Skeletal muscle tissue (tissue), 4 donors: ENCODE results near the gene LGR5. TPM values are rescaled to one million over a fixed set of nuclear protein-coding genes. Genes with fewer than 3 reads are reported as not detected.

Experiments
- H3K27ac ChIP-seq: one replicate; pipeline ENCODE4 v1.7.0; 2013; ENCODE audit warnings: mild to moderate bottlenecking, low read depth, low read length, inconsistent platforms
- H3K27me3 ChIP-seq, 3 donors: one replicate each; pipeline ENCODE4 v1.7.0; 2013; ENCODE audit warnings: low read length in 3 of 3; ENCODE audit not compliant: control insufficient read depth in 3 of 3, insufficient read depth in 3 of 3
- H3K36me3 ChIP-seq, 3 donors: one replicate each; pipeline ENCODE4 v1.7.0; 2013; ENCODE audit warnings: low read length in 3 of 3; ENCODE audit not compliant: control insufficient read depth in 3 of 3, insufficient read depth in 3 of 3
- H3K4me1 ChIP-seq, 3 donors: one replicate each; pipeline ENCODE4 v1.7.0; 2013; ENCODE audit warnings: low read length in 3 of 3, mild to moderate bottlenecking in 3 of 3; ENCODE audit not compliant: control insufficient read depth in 3 of 3, insufficient read depth in 3 of 3
- H3K4me3 ChIP-seq, 3 donors: one replicate each; pipeline ENCODE4 v1.7.0; 2013; ENCODE audit warnings: low read length in 3 of 3
- H3K9ac ChIP-seq, 3 donors: one replicate each; pipeline ENCODE4 v1.7.0; 2013; ENCODE audit warnings: low read length in 3 of 3, mild to moderate bottlenecking in 3 of 3, moderate library complexity in 2 of 3, low read depth in 1 of 3
- H3K9me3 ChIP-seq, 3 donors: one replicate each; pipeline ENCODE4 v1.7.0; 2013; ENCODE audit warnings: low read length in 3 of 3; ENCODE audit not compliant: control insufficient read depth in 3 of 3
- total RNA-seq: library from RNA; depleted of rRNA; stranded (reverse); fragments of >200 nt; gene quantifications from one replicate; pipeline ENCODE4 v1.2.3, GENCODE V29; 2014
- donor health status: Osteomylitis.

Gene LGR5
- total RNA-seq: 4.7 TPM

GRCh38 chr12:71439613-71440344, at the start of gene LGR5:
TSS of gene LGR5 (plus strand) at chr12:71439798. CDS start at chr12:71440081, 283 bp downstream.
- H3K36me3 ChIP-seq: no peaks in the 10 kb centered on the region
- peak within 1 kb of the TSS; percentile 63 to 82 (median 74) for H3K4me3 ChIP-seq
- peaks cover 14 to 24% (median 17%) of the 10 kb centered on the region in 3 donors for H3K27me3 ChIP-seq
- peak within 1 kb of the TSS; percentile 33 to 74 (median 52) for H3K9ac ChIP-seq
- H3K9me3 ChIP-seq: peaks cover 0 to 4% (median 0%) of the 10 kb centered on the region in 3 donors
- H3K4me1 ChIP-seq: peaks cover 8 to 18% (median 13%) of the 10 kb centered on the region in 3 donors
- H3K27ac ChIP-seq: no peak within 1 kb of the TSS

- Histone ChIP-seq H3K36me3 (no peaks in the 10 kb centered on the region), H3K27me3 (no peaks in the 10 kb centered on the region), H3K4me3 (no peak overlapping the region), H3K9ac (peak overlapping the region in 1 of 3 donors; percentile 6), H3K4me1 (no peaks in the 10 kb centered on the region), H3K9me3 (no peaks in the 10 kb centered on the region), H3K27ac (no peak overlapping the region)
These were observed 47.0 kb upstream of the LGR5 start for GRCh38 chr12:71392521-71393145.

GRCh38 chr12:71393625-71394024, 46.0 kb upstream of the LGR5 start:
- Histone ChIP-seq H3K4me1 (no peaks in the 10 kb centered on the region), H3K9ac (no peak overlapping the region), H3K27ac (no peak overlapping the region), H3K36me3 (no peaks in the 10 kb centered on the region), H3K4me3 (no peak overlapping the region), H3K27me3 (no peaks in the 10 kb centered on the region), H3K9me3 (no peaks in the 10 kb centered on the region)

- H3K9ac ChIP-seq: no peak overlapping the region
These were observed 42.1 kb upstream of the LGR5 start for GRCh38 chr12:71397433-71397954.

GRCh38 chr12:71399197-71399596, 40.4 kb upstream of the LGR5 start:
- Histone ChIP-seq H3K36me3 (no peaks in the 10 kb centered on the region), H3K27ac (no peak overlapping the region), H3K27me3 (no peaks in the 10 kb centered on the region), H3K9ac (no peak overlapping the region), H3K9me3 (no peaks in the 10 kb centered on the region), H3K4me3 (no peak overlapping the region), H3K4me1 (no peaks in the 10 kb centered on the region)

More at GRCh38 chr12:71397433-71397954, 42.1 kb upstream of the LGR5 start:
- Histone ChIP-seq H3K27ac (no peak overlapping the region), H3K9me3 (no peaks in the 10 kb centered on the region), H3K4me1 (no peaks in the 10 kb centered on the region), H3K27me3 (no peaks in the 10 kb centered on the region), H3K36me3 (no peaks in the 10 kb centered on the region), H3K4me3 (no peak overlapping the region)

GRCh38 chr12:71400481-71400880, 39.1 kb upstream of the LGR5 start:
- Histone ChIP-seq H3K4me3 (no peak overlapping the region), H3K4me1 (no peaks in the 10 kb centered on the region), H3K9me3 (no peaks in the 10 kb centered on the region), H3K36me3 (no peaks in the 10 kb centered on the region), H3K27me3 (no peaks in the 10 kb centered on the region), H3K9ac (no peak overlapping the region), H3K27ac (no peak overlapping the region)

- Histone ChIP-seq H3K4me3 (no peak overlapping the region), H3K27me3 (no peaks in the 10 kb centered on the region), H3K9ac (no peak overlapping the region), H3K4me1 (no peaks in the 10 kb centered on the region), H3K9me3 (no peaks in the 10 kb centered on the region), H3K27ac (no peak overlapping the region), H3K36me3 (no peaks in the 10 kb centered on the region)
These were observed 33.7 kb upstream of the LGR5 start for GRCh38 chr12:71405884-71406283.

GRCh38 chr12:71407732-71408131, 31.9 kb upstream of the LGR5 start:
- Histone ChIP-seq H3K27me3 (no peaks in the 10 kb centered on the region), H3K36me3 (no peaks in the 10 kb centered on the region), H3K9me3 (no peaks in the 10 kb centered on the region), H3K4me3 (no peak overlapping the region), H3K4me1 (no peaks in the 10 kb centered on the region), H3K27ac (no peak overlapping the region), H3K9ac (no peak overlapping the region)

GRCh38 chr12:71410844-71411243, 28.8 kb upstream of the LGR5 start:
- no peaks in the 10 kb centered on the region for H3K4me1 ChIP-seq
- no peak overlapping the region for H3K27ac ChIP-seq
- no peak overlapping the region for H3K4me3 ChIP-seq
- H3K9ac ChIP-seq: no peak overlapping the region
- H3K9me3 ChIP-seq: no peaks in the 10 kb centered on the region
- no peaks in the 10 kb centered on the region for H3K36me3 ChIP-seq
- H3K27me3 ChIP-seq: no peaks in the 10 kb centered on the region

GRCh38 chr12:71411635-71412034, 28.0 kb upstream of the LGR5 start:
- H3K9ac ChIP-seq: no peak overlapping the region
- H3K4me3 ChIP-seq: no peak overlapping the region
- H3K36me3 ChIP-seq: no peaks in the 10 kb centered on the region
- no peak overlapping the region for H3K27ac ChIP-seq
- no peaks in the 10 kb centered on the region for H3K27me3 ChIP-seq
- H3K4me1 ChIP-seq: no peaks in the 10 kb centered on the region
- H3K9me3 ChIP-seq: no peaks in the 10 kb centered on the region
